Cortex of kidney (tissue), 1 donor: Measurements from ENCODE around the gene PPY.
"Not testable (repeated sequence)": the region's sequence is repeated elsewhere in the genome, so short reads cannot be mapped to it uniquely, and the experiment has no call there.

ENCODE experiments used
- DNase-seq: peaks from one replicate; lab custom pipeline; 2025; lab: John Stamatoyannopoulos, UW

PPY gene

GRCh38 chr17:43931062-43931571 lies 11.2 kb downstream of the PPY start:
- no peak for DNase-seq

- DNase-seq: no peak
Observed at GRCh38 chr17:43928609-43929008, 13.7 kb downstream of the PPY start.

GRCh38 chr17:43927929-43928328 lies 14.3 kb downstream of the PPY start:
- DNase-seq: not testable (repeated sequence)

- no peak for DNase-seq
Observed at GRCh38 chr17:43927060-43927864, 15.0 kb downstream of the PPY start.

- DNase-seq: no peak
Observed at GRCh38 chr17:43924558-43924957, 17.7 kb downstream of the PPY start.

GRCh38 chr17:43920500-43921095 lies 21.7 kb downstream of the PPY start:
- DNase-seq: no peak

GRCh38 chr17:43918026-43918389 lies 24.3 kb downstream of the PPY start:
- DNase-seq: no peak

- no peak for DNase-seq
Observed at GRCh38 chr17:43917348-43918025, 24.8 kb downstream of the PPY start.

GRCh38 chr17:43917016-43917347 lies 25.3 kb downstream of the PPY start:
- DNase-seq: no peak

GRCh38 chr17:43916385-43916784 lies 25.9 kb downstream of the PPY start:
- no peak for DNase-seq

GRCh38 chr17:43915559-43915958 lies 26.7 kb downstream of the PPY start:
- no peak for DNase-seq

- no peak for DNase-seq
Observed at GRCh38 chr17:43914451-43914850, 27.8 kb downstream of the PPY start.

- no peak for DNase-seq
Observed at GRCh38 chr17:43913584-43913983, 28.7 kb downstream of the PPY start.

GRCh38 chr17:43912635-43913304 lies 29.5 kb downstream of the PPY start:
- DNase-seq: no peak

- no peak for DNase-seq
Observed at GRCh38 chr17:43911904-43912303, 30.4 kb downstream of the PPY start.

GRCh38 chr17:43909537-43910231 lies 32.6 kb downstream of the PPY start:
- no peak for DNase-seq

- DNase-seq: no peak
Observed at GRCh38 chr17:43907998-43908721, 34.1 kb downstream of the PPY start.

GRCh38 chr17:43907425-43907981 lies 34.8 kb downstream of the PPY start, which contains the start of gene MPP2:
Gene MPP2, minus strand, starts transcription at chr17:43907536. Its CDS starts 3,076 bp downstream, at chr17:43904460.
- DNase-seq: no peak

- no peak for DNase-seq
Observed at GRCh38 chr17:43906951-43907424, 35.3 kb downstream of the PPY start.

- no peak for DNase-seq
Observed at GRCh38 chr17:43905985-43906852, 36.1 kb downstream of the PPY start.
